SK-N-SH (cell line): Measurements from ENCODE around the gene SIGLEC9.

Experiments
- EP300 ChIP-seq, 2 experiments: IDR thresholded peaks; 2 replicates each; pipeline versions ENCODE4 v1.4.0 to v1.6.1; 2012; ENCODE audit warnings: borderline replicate concordance in 1 of 2, low read depth in 1 of 2, low read length in 1 of 2
- EZH2phosphoT487 ChIP-seq: fragments of 200-600 bp; sonication (generic); IDR thresholded peaks from 2 replicates; pipeline ENCODE4 v1.6.1; 2017; ENCODE audit warnings: low read depth, mixed run types, mild to moderate bottlenecking, antibody characterized with exemption, moderate library complexity, borderline replicate concordance
- FOXM1 ChIP-seq: IDR thresholded peaks from 2 replicates; pipeline ENCODE4 v1.4.0; 2012; ENCODE audit warnings: low read depth, mild to moderate bottlenecking
- SMC3 ChIP-seq: IDR thresholded peaks from 2 replicates; pipeline ENCODE4 v1.6.1; 2012; ENCODE audit warnings: low read depth, low read length, improper control_type of control experiment
- YY1 ChIP-seq: IDR thresholded peaks from 2 replicates; pipeline ENCODE4 v1.4.0; 2012; ENCODE audit warnings: low read depth, mild to moderate bottlenecking
- TF ChIP-seq, protein P1 (sequence below): IDR thresholded peaks from 2 replicates; pipeline ENCODE4; 2012
- TF ChIP-seq, protein P2 (sequence below): fragments of 200-600 bp; sonication (generic); IDR thresholded peaks from 2 replicates; pipeline ENCODE4 v1.6.1; 2017; ENCODE audit warnings: antibody characterized with exemption, mild to moderate bottlenecking, moderate library complexity

DNA sequence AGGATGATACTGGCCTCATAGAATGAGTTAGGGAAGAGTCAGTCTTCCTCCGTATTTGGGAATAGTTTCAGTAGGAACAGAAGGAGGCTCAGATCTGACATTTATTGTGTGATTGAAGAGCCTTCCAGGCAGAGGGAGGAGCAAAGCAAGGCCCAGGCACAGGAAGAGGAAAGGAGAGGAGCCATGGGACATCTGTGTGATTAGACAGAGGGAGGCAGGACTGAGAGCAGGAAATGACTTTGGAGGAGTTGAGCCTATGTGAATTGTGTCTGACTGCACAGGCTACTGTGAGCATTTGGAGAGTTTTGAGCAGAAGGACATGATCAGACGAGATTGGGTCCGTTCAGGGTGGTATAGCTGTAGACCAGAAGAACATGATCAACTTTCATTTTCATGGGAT lies 25.9 kb downstream of the SIGLEC9 start:
- no peak for TF ChIP-seq YY1
- TF ChIP-seq, protein P1, sequence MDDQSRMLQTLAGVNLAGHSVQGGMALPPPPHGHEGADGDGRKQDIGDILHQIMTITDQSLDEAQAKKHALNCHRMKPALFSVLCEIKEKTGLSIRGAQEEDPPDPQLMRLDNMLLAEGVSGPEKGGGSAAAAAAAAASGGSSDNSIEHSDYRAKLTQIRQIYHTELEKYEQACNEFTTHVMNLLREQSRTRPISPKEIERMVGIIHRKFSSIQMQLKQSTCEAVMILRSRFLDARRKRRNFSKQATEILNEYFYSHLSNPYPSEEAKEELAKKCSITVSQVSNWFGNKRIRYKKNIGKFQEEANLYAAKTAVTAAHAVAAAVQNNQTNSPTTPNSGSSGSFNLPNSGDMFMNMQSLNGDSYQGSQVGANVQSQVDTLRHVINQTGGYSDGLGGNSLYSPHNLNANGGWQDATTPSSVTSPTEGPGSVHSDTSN = no peak
- no peak for TF ChIP-seq FOXM1
- no peak for TF ChIP-seq SMC3
- TF ChIP-seq EP300 (IDR thresholded peaks at IDR 0.05; ENCODE audit: borderline replicate concordance in 1 of 2, low read depth in 1 of 2, low read length in 1 of 2) = no peak
- TF ChIP-seq EZH2phosphoT487 = no peak
- TF ChIP-seq, protein P2, sequence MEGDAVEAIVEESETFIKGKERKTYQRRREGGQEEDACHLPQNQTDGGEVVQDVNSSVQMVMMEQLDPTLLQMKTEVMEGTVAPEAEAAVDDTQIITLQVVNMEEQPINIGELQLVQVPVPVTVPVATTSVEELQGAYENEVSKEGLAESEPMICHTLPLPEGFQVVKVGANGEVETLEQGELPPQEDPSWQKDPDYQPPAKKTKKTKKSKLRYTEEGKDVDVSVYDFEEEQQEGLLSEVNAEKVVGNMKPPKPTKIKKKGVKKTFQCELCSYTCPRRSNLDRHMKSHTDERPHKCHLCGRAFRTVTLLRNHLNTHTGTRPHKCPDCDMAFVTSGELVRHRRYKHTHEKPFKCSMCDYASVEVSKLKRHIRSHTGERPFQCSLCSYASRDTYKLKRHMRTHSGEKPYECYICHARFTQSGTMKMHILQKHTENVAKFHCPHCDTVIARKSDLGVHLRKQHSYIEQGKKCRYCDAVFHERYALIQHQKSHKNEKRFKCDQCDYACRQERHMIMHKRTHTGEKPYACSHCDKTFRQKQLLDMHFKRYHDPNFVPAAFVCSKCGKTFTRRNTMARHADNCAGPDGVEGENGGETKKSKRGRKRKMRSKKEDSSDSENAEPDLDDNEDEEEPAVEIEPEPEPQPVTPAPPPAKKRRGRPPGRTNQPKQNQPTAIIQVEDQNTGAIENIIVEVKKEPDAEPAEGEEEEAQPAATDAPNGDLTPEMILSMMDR = no peak
